ENCODE results near the gene ARHGAP24. TPM values are rescaled to one million over a fixed set of nuclear protein-coding genes. Genes with fewer than 3 reads are reported as not detected.

The ARHGAP24 gene
- total and polyA plus RNA-seq, 3 donors from 2014 or later: 5.7 to 9.9 (median 9.4) TPM

DNA sequence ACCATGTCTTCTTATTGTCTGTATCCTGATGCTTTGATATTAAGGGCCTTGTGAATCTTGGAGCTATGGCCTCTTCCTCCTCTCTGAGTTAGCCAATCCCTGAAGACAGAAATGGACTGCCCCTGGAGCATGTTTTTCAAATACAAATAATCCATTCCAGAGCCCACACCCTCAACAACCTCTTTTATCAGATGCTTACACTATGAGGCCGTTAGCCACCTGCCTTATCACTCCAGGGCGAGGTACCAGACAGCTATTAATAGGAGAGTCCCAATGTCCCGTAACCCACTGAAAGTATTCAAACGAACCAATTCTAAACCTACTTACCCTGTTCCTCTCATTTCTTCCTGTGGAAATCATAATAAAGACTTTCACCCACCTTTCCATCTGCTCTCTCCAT is 165.0 kb downstream of the ARHGAP24 start:
- Histone ChIP-seq H3K27me3 (no peaks in the 10 kb centered on the region), H3K36me3 (ENCODE audit: low read depth, missing control alignments) (no peaks in the 10 kb centered on the region), H3K9me3 (no peaks in the 10 kb centered on the region), H3K4me3 (no peak overlapping the region), H3K4me1 (no peaks in the 10 kb centered on the region), H3K27ac (no peak overlapping the region)
- 82 to 87% methylated on average over 4 of the region's 4 CpGs for WGBS, 2 donors
- no peak for DNase-seq
- TF ChIP-seq POLR2A (IDR thresholded peaks at IDR 0.05): no peak
- TF ChIP-seq, protein P1, sequence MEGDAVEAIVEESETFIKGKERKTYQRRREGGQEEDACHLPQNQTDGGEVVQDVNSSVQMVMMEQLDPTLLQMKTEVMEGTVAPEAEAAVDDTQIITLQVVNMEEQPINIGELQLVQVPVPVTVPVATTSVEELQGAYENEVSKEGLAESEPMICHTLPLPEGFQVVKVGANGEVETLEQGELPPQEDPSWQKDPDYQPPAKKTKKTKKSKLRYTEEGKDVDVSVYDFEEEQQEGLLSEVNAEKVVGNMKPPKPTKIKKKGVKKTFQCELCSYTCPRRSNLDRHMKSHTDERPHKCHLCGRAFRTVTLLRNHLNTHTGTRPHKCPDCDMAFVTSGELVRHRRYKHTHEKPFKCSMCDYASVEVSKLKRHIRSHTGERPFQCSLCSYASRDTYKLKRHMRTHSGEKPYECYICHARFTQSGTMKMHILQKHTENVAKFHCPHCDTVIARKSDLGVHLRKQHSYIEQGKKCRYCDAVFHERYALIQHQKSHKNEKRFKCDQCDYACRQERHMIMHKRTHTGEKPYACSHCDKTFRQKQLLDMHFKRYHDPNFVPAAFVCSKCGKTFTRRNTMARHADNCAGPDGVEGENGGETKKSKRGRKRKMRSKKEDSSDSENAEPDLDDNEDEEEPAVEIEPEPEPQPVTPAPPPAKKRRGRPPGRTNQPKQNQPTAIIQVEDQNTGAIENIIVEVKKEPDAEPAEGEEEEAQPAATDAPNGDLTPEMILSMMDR (IDR thresholded peaks at IDR 0.05): no peak
- intact Hi-C loops (cut with DNase I; ENCODE audit: low total_unique reads): no loop called here

DNA sequence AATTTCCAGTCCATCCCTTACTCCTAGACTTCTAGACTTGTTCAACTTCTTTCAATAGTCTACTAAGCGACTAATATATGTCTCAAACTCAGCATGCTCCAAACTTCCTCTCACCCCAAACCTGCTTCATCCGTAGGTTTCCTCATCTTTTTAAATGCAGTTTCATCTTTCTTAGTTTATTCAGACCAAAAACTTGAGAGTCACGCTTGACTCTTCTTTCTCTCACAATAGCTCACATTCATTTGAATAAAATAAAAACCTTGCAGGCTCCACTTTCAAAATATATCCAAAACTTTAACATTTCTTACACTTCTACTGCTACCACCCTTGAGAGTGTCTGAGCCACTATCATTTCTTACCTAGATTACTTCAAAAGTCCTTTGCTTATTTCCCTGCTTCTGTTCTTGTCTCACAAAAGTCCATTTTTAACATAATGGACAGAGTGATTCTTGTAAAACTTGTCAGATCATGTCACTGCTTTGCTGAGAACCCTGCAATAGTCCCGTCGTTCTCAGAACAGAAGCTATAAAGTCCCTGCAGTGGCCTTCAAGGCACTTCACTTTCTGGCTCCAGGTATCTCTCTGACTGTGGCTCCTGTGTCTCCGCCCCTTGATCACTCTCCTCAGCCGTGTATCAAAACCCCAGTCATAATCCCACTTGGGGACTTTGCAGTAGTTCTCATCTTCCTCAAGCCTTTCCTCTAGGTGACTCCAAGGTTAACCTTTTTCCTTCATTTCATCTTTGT is 167.6 kb downstream of the ARHGAP24 start:
- intact Hi-C loops (cut with DNase I; ENCODE audit: low total_unique reads): no loop called here
- no peak overlapping the region for H3K4me3 ChIP-seq
- H3K9me3 ChIP-seq: no peaks in the 10 kb centered on the region
- no peak for DNase-seq
- H3K36me3 ChIP-seq (ENCODE audit: low read depth, missing control alignments): no peaks in the 10 kb centered on the region
- H3K27me3 ChIP-seq: no peaks in the 10 kb centered on the region
- 78 to 79% methylated on average over 7 of the region's 7 CpGs for WGBS, 2 donors
- H3K4me1 ChIP-seq: no peaks in the 10 kb centered on the region
- TF ChIP-seq POLR2A (IDR thresholded peaks at IDR 0.05): no peak
- TF ChIP-seq, protein P1 (IDR thresholded peaks at IDR 0.05): no peak
- no peak overlapping the region for H3K27ac ChIP-seq

DNA sequence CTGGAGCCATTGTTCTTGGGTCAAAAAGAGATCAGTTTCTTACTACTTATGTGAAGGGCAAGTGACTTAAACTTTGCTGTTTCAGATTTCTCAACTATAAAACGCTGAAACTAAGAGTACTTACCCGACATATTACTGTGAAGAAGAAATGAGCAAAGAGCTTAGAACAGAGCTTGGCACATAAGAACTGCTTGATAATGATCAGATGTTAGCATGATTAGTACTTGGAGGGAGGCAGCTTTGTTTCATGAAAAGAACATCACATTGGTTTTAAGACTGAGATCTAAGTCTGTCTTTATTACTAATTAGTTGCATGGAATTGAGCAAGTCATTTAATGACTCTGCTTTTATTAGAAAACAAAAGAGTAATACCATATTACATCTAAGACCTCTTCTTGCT is 169.1 kb downstream of the ARHGAP24 start:
- Histone ChIP-seq H3K9me3 (no peaks in the 10 kb centered on the region), H3K27me3 (no peaks in the 10 kb centered on the region), H3K4me1 (peaks cover 8% of the 10 kb centered on the region), H3K27ac (no peak overlapping the region), H3K36me3 (ENCODE audit: low read depth, missing control alignments) (no peaks in the 10 kb centered on the region), H3K4me3 (no peak overlapping the region)
- 69 to 76% methylated on average over 2 of the region's 2 CpGs for WGBS, 2 donors
- intact Hi-C loops (cut with DNase I; ENCODE audit: low total_unique reads): no loop called here
- TF ChIP-seq, protein P1 (IDR thresholded peaks at IDR 0.05): no peak
- no peak for TF ChIP-seq POLR2A (IDR thresholded peaks at IDR 0.05)
- DNase-seq: no peak

DNA sequence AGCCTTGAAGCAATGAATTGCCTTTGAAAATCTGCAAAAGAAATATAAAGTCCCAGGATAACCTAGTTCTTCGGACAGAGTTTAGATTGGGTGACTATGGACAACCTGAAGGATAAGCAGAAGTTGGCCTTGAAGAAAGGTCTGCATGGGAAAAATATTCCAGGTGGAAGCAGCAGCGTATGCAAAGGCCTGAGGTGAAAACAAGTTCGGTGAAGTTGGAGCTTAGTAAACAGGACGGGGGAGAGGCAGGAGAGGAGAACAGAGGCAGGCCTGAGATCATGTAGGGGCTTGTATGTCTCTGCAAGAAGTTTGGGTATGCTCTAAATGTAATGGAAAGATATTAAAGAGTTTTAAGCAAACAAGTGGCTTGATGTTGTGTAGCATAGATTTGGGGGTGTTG is 176.0 kb downstream of the ARHGAP24 start:
- TF ChIP-seq, protein P1 (IDR thresholded peaks at IDR 0.05): no peak
- TF ChIP-seq POLR2A (IDR thresholded peaks at IDR 0.05): no peak
- no peak for DNase-seq
- WGBS, 2 donors: 91% methylated on average over 4 of the region's 4 CpGs
- H3K27me3 ChIP-seq: no peaks in the 10 kb centered on the region
- H3K4me3 ChIP-seq: no peak overlapping the region
- H3K4me1 ChIP-seq: peaks cover 16% of the 10 kb centered on the region
- intact Hi-C loops (cut with DNase I; ENCODE audit: low total_unique reads): no loop called here
- H3K36me3 ChIP-seq (ENCODE audit: low read depth, missing control alignments): no peaks in the 10 kb centered on the region
- no peaks in the 10 kb centered on the region for H3K9me3 ChIP-seq
- no peak overlapping the region for H3K27ac ChIP-seq
